RWPE2 (cell line): ENCODE measurements around the gene DFFB.

Experiments
- ATAC-seq: fragments of 200-7000 bp; cut with Tn5 transposase; 3 replicates; pipeline ENCODE4 v1.9.1; 2021; ENCODE audit warnings: low read depth
- DNase-seq: peaks from one replicate; pipeline ENCODE4 v3.0.0-alpha.2; 2020; ENCODE audit warnings: low spot score
- H3K27ac ChIP-seq: fragments of 450-650 bp; 2 replicates; pipeline ENCODE4 v1.5.1; 2017; ENCODE audit warnings: mild to moderate bottlenecking; ENCODE audit not compliant: poor library complexity, severe bottlenecking
- H3K27me3 ChIP-seq: fragments of 250-450 bp; sonication (Bioruptor Pico); 2 replicates; pipeline ENCODE4 v1.5.1; 2021; ENCODE audit warnings: mild to moderate bottlenecking, moderate library complexity; ENCODE audit not compliant: insufficient read depth, poor library complexity, severe bottlenecking
- H3K36me3 ChIP-seq: fragments of 250-450 bp; sonication (Bioruptor Pico); 2 replicates; pipeline ENCODE4 v1.5.1; 2020; ENCODE audit warnings: low read depth, mild to moderate bottlenecking, moderate library complexity
- H3K4me1 ChIP-seq: fragments of 250-450 bp; sonication (Bioruptor Pico); 2 replicates; pipeline ENCODE4 v1.5.1; 2021; ENCODE audit warnings: mild to moderate bottlenecking, moderate library complexity; ENCODE audit not compliant: insufficient read depth, poor library complexity, severe bottlenecking
- H3K4me3 ChIP-seq: fragments of 250-450 bp; sonication (Bioruptor Pico); 2 replicates; pipeline ENCODE4 v1.5.1; 2021; ENCODE audit warnings: mild to moderate bottlenecking, moderate library complexity; ENCODE audit not compliant: severe bottlenecking
- H3K9me3 ChIP-seq: fragments of 250-450 bp; sonication (Bioruptor Pico); 2 replicates; pipeline ENCODE4 v1.5.1; 2021; ENCODE audit warnings: mild to moderate bottlenecking, moderate library complexity; ENCODE audit not compliant: severe bottlenecking
- TF ChIP-seq, protein P1 (sequence below): fragments of 450-650 bp; IDR thresholded peaks from one replicate; pipeline ENCODE4 v1.5.1; 2017; ENCODE audit warnings: mild to moderate bottlenecking, moderate library complexity; ENCODE audit not compliant: poor library complexity, severe bottlenecking

The DFFB gene

DNA sequence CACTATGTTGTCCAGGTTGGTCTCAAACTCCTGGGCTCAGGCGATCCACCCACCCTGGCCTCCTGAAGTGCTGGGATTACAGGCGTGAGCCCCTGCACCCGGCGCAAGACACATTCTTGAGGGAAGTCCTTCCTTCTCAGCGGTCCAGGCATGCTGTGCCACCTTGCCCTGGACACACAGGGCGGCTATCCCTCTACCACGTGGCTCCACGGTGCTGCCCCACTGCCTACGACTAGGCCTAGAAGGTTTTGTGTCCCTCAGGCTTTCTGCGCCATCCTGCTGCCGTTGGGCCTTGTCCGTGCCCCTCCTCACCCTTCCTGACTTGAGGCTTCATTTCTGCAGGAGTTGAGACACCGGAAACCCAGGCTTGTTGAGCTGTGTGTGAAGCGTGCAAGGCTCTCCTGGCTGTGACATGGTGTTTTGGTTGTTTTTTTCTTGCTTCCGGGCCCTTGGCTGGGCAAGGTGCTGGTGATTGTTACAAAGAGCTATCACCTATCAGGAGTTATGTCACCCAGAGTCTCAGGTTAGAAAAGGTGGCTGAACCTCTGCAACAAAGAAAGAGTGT lies 28.9 kb downstream of the DFFB start:
- Histone ChIP-seq H3K4me3 (no peak overlapping the region), H3K4me1 (no peaks in the 10 kb centered on the region), H3K36me3 (peaks cover 29% of the 10 kb centered on the region), H3K27ac (no peak overlapping the region), H3K9me3 (no peaks in the 10 kb centered on the region), H3K27me3 (no peaks in the 10 kb centered on the region)
- DNase-seq (no peak), ATAC-seq (no peak)
- TF ChIP-seq, protein P1, sequence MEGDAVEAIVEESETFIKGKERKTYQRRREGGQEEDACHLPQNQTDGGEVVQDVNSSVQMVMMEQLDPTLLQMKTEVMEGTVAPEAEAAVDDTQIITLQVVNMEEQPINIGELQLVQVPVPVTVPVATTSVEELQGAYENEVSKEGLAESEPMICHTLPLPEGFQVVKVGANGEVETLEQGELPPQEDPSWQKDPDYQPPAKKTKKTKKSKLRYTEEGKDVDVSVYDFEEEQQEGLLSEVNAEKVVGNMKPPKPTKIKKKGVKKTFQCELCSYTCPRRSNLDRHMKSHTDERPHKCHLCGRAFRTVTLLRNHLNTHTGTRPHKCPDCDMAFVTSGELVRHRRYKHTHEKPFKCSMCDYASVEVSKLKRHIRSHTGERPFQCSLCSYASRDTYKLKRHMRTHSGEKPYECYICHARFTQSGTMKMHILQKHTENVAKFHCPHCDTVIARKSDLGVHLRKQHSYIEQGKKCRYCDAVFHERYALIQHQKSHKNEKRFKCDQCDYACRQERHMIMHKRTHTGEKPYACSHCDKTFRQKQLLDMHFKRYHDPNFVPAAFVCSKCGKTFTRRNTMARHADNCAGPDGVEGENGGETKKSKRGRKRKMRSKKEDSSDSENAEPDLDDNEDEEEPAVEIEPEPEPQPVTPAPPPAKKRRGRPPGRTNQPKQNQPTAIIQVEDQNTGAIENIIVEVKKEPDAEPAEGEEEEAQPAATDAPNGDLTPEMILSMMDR, result no peak

DNA sequence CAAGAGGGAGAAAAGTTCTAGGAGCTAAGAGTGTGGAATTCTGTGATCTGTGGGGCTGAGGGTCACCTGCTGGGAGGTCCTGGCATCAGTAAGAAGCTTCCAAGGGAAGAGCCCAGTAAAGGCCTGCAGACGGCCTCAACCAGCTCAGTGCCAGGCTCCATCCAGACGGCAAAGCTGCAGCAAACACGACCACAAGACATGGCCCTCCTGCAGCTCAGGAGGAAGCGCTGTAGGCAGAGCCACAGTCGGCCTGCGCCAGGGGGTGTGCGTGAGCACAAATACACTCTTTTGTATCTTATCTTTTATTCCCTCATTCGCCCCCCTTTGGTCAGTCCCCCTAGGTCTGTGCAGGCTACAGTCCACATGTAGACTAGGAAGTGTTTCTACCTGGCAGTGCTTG lies 29.4 kb downstream of the DFFB start:
- DNase-seq, result no peak
- Histone ChIP-seq H3K27ac (no peak overlapping the region), H3K4me1 (no peaks in the 10 kb centered on the region), H3K4me3 (no peak overlapping the region), H3K9me3 (no peaks in the 10 kb centered on the region), H3K36me3 (peaks cover 33% of the 10 kb centered on the region), H3K27me3 (no peaks in the 10 kb centered on the region)
- ATAC-seq, result no peak
- TF ChIP-seq, protein P1, result no peak

DNA sequence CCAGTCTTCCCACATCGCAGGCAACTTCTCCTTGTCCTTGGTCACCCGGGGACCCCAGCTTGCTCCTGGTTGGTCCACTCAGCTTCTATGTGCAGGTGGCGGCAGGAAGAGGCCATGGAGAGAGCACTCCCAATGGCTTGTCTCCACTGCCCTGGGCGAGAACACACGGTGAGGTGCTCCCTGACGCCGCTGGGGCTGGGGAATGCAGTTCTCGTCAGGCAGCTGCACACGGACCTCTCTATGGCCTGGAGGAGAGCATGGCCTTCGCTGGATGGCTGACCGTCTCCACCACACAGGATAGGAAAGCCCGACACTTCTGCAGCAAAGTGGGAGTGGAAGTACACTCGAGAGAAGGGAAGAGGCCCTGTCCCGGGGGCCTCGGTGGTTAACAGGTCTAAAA lies 31.0 kb downstream of the DFFB start:
- DNase-seq (no peak), ATAC-seq (no peak)
- Histone ChIP-seq H3K4me3 (no peak overlapping the region), H3K36me3 (peaks cover 40% of the 10 kb centered on the region), H3K9me3 (no peaks in the 10 kb centered on the region), H3K27me3 (no peaks in the 10 kb centered on the region), H3K4me1 (no peaks in the 10 kb centered on the region), H3K27ac (no peak overlapping the region)
- TF ChIP-seq, protein P1, result no peak

DNA sequence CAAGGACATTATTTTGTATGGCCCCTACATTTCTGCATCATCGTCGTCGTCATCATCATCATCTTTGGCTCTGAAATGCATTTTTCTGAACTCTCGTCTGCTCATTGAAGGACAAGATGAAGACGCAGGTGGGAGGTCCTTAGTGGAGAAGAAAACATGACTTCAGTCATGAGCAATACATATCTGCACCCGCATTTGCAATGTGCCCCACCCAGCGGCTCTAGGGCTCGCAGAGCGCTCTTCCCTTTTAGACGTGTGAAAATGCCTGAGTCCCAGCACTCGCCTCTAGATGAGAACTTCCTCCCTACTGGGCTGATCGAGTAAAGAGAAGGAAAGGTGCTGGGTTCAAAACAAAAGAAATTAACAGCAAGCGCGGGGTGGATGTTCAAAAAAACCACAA lies 32.7 kb downstream of the DFFB start:
- no peak overlapping the region for H3K4me3 ChIP-seq
- H3K27me3 ChIP-seq, result no peaks in the 10 kb centered on the region
- TF ChIP-seq, protein P1, result no peak
- H3K36me3 ChIP-seq, result peaks cover 41% of the 10 kb centered on the region
- H3K9me3 ChIP-seq, result no peaks in the 10 kb centered on the region
- DNase-seq (no peak), ATAC-seq (no peak)
- H3K27ac ChIP-seq, result no peak overlapping the region
- H3K4me1 ChIP-seq, result no peaks in the 10 kb centered on the region
